GM12878 (cell line): ENCODE data around the gene GLG1. TPM values are rescaled to one million over a fixed set of nuclear protein-coding genes. Genes with fewer than 3 reads are reported as not detected.
"Not testable (repeated sequence)": the region's sequence is repeated elsewhere in the genome, so short reads cannot be mapped to it uniquely, and the experiment has no call there.

Experiments
- ATAC-seq: fragments of 200-7000 bp; cut with Tn5 transposase; 3 replicates; pipeline ENCODE4 v1.9.1; 2020; ENCODE audit warnings: mild to moderate bottlenecking, moderate library complexity
- BruUV-seq: library from RNA; stranded (reverse); fragments of 400-500 nt; replicated peaks from 2 replicates; lab custom pipeline; 2021; lab: Mats Ljungman, UMichigan
- CTCF ChIA-PET: fragments of 300-600 bp; sonication (Branson Sonifier 250); formaldehyde crosslinking; extraction: SDS; loops from one replicate; lab custom pipeline; 2021; ENCODE audit warnings: inconsistent platforms; lab: Yijun Ruan, JAX
- POLR2A ChIA-PET: fragments of 350-600 bp; formaldehyde crosslinking; extraction: SDS; loops from one replicate; lab custom pipeline; 2021; ENCODE audit warnings: inconsistent platforms; lab: Charles Lee
- RAD21 ChIA-PET: fragments of 300-600 bp; sonication (Branson Sonifier 250); formaldehyde crosslinking; loops from one replicate; lab custom pipeline; 2023; ENCODE audit warnings: antibody characterized with exemption; ENCODE audit not compliant: unreplicated experiment; lab: Charles Lee
- SMC1A ChIA-PET: fragments of 300-600 bp; sonication (Branson Sonifier 250); formaldehyde crosslinking; loops from one replicate; lab custom pipeline; 2023; ENCODE audit not compliant: unreplicated experiment, uncharacterized antibody; lab: Charles Lee
- DNase-seq: peaks from one replicate; pipeline ENCODE4 v3.0.0-alpha.2; 2011; ENCODE audit warnings: low read depth, low spot score
- FAIRE-seq: peaks from 3 replicates; lab custom pipeline; 2011; peaks lifted over from hg19 to GRCh38; lab: Jason Lieb, UNC
- H2AFZ ChIP-seq: 2 replicates; pipeline ENCODE4 v1.6.0; 2011; ENCODE audit warnings: low read depth, low read length, control low read depth; ENCODE audit not compliant: control insufficient read depth
- H3K27ac ChIP-seq: 2 replicates; pipeline ENCODE4 v1.5.1; 2011; ENCODE audit warnings: control low read depth; ENCODE audit not compliant: control insufficient read depth, insufficient read depth
- H3K27me3 ChIP-seq, 2 experiments: replicated peaks in 1 of 2; 2 replicates each; pipeline versions ENCODE4 v1.6.0 to v1.6.1; 2011; ENCODE audit warnings: low read length in 1 of 2; ENCODE audit not compliant: control insufficient read depth in 2 of 2, insufficient read depth in 2 of 2
- H3K36me3 ChIP-seq, 2 experiments: 2 replicates each; pipeline ENCODE4 v1.5.1; 2011; ENCODE audit warnings: low read length in 1 of 2; ENCODE audit not compliant: control insufficient read depth in 2 of 2, insufficient read depth in 2 of 2
- H3K4me1 ChIP-seq: 2 replicates; pipeline ENCODE4 v1.6.1; 2011; ENCODE audit warnings: mild to moderate bottlenecking, low read length, moderate library complexity, mixed read lengths; ENCODE audit not compliant: control insufficient read depth, insufficient read depth
- H3K4me2 ChIP-seq: 2 replicates; pipeline ENCODE4 v1.6.0; 2011; ENCODE audit warnings: control low read depth; ENCODE audit not compliant: control insufficient read depth, insufficient read depth
- H3K4me3 ChIP-seq: fragments of 200-600 bp; sonication (generic); 2 replicates; pipeline ENCODE4 v1.5.1; 2016
- H3K79me2 ChIP-seq: 2 replicates; pipeline ENCODE4 v1.6.0; 2011; ENCODE audit warnings: low read length; ENCODE audit not compliant: control insufficient read depth, insufficient read depth
- H3K9ac ChIP-seq: 2 replicates; pipeline ENCODE4 v1.8.0; 2011; ENCODE audit warnings: low read length, control low read depth, mixed read lengths; ENCODE audit not compliant: control insufficient read depth, insufficient read depth
- H3K9me3 ChIP-seq: replicated peaks from 3 replicates; pipeline ENCODE4 v1.5.1; 2011; ENCODE audit warnings: mild to moderate bottlenecking, low read length; ENCODE audit not compliant: control insufficient read depth, insufficient read depth
- H4K20me1 ChIP-seq: 2 replicates; pipeline ENCODE4 v1.6.0; 2011; ENCODE audit not compliant: control insufficient read depth, insufficient read depth
- WGBS: methylation state at CpG from one replicate; pipeline ENCODE4 v1.1.6; 2016; ENCODE audit warnings: low lambda C conversion rate; ENCODE audit not compliant: insufficient replicate concordance, insufficient coverage; ENCODE audit errors: missing lambda C conversion rate; 5-methylcytosine and 5-hydroxymethylcytosine counted together
- in situ Hi-C: fragments of 300-500 bp; cut with MboI; formaldehyde crosslinking; loops from 9 replicates; pipeline ENCODE4 v1.14.3; 2018; ENCODE audit warnings: mixed read lengths
- intact Hi-C: fragments of 100-400 bp; cut with micrococcal nuclease; formaldehyde crosslinking; loops from one replicate; pipeline ENCODE4 v1.14.2; 2022; ENCODE audit not compliant: unreplicated experiment
- polyA plus RNA-seq, 11 experiments: library from polyadenylated mRNA; depleted of rRNA in 4 of 11; unstranded in 6 of 11; stranded (reverse) in 5 of 11; fragments of >200 nt; fragmentation: Nextera tagmentation in 4 of 11; fragmentation: Illumina TruSeq in 1 of 11; extraction: Ambion mirVana in 4 of 11; extraction: Trizol in 1 of 11; gene quantifications; 1 replicate in 1 of 11; 2 replicates in 10 of 11; pipeline versions ENCODE4 v1.2.1 to v1.2.3, GENCODE V29; 2011 to 2016; ENCODE audit warnings: inconsistent platforms in 2 of 11, missing spikeins in 2 of 11, low read depth in 1 of 11
- total RNA-seq, 4 experiments: library from RNA; depleted of rRNA in 3 of 4; stranded (reverse); fragments of >200 nt in 3 of 4; fragmentation: Illumina TruSeq in 1 of 4; extraction: Trizol in 1 of 4; gene quantifications; 2 replicates each; pipeline versions ENCODE4 v1.2.1 to v1.2.3, GENCODE V29; 2013 to 2021

GLG1 gene
- total and polyA plus RNA-seq, 10 of the 15 experiments (the other 5 are each of a cell fraction or from before 2014, with no cell fraction given): 7.6 to 49.4 (median 28.2) TPM

DNA sequence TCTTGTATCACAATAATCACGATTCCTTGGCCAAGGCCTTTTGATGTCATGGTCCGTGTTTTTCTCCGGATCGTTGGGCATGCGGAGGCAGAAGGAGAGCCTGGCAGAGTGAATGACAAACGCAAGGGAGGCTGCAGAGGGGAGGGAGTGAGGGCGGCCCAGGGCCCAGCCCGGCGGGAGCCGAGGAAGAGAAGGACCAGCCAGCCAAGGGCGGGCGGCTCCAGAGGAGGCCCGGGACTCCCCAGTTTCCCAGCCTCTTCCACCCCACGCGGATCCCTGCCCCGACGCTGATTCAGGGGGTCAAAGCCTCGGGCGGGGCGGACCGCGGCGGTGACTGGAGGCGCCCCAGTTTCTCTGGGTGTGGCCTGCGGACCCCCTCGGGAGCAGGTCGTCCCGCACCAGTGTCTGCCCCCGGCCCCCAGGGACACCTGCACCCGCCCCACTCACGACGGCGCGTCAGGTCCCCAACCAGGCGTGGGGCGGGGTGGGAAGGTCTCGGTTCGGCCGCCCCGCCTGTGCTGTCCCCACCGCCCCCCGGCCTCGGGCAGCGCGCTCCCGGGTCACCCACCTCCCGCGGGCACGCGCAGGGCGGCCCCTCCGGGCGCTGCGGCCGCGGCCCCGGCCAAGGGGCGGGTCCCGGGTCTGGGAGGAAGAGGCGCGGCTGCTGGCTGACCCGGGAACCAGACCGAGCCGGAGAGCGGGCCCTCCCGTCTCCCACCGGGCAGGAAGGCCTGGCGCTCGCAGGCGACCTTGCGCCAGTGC, 200.1 kb downstream of the GLG1 start:
- H3K36me3 ChIP-seq, RAD21 ChIA-PET, H3K27ac ChIP-seq, FAIRE-seq, SMC1A ChIA-PET, H3K27me3 ChIP-seq, H3K9me3 ChIP-seq, H4K20me1 ChIP-seq, BruUV-seq, in situ Hi-C loops, H3K4me1 ChIP-seq, CTCF ChIA-PET, POLR2A ChIA-PET, H2AFZ ChIP-seq, H3K9ac ChIP-seq, H3K4me2 ChIP-seq, DNase-seq, H3K79me2 ChIP-seq, intact Hi-C loops, H3K4me3 ChIP-seq: not testable (repeated sequence)
- ATAC-seq: peak; percentile 66
- 7% methylated on average over 9 of the region's 71 CpGs for WGBS

DNA sequence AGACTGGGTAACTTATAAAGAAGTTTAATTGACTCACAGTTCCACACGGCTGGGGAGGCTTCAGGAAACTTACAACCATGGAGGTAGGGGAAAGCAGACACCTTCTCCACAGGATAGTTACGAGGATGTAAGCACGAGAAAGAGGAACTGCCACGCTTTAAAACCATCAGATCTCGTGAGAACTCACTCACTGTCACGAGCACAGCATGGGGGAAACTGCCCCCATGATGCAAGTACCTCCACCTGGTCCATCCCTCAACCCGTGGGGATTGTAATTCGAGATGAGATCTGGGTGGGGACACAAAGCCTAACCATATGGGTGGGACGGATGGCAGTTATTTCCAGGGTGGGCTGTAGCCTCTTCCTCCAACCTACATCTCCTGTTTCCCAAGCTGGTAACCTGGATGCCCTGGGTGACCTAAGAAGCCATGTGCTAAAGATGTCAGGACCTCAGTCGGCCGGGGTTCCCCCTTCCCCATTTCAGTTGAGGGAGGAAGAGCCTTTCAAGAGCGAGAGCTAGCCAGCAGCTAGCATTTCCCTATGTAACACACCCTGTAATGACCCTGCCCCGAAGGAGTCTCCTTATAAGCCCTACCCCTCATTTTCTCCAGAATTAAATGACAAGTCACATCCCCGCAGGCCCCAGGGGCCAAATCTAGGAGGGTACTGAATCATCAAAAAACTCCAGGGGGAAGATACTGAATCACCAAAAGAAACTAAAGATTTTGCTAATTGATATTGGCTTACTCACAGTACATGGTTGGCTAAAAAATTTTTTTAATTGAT, 202.6 kb downstream of the GLG1 start:
- H3K27me3 ChIP-seq, ATAC-seq, DNase-seq, in situ Hi-C loops, FAIRE-seq, CTCF ChIA-PET, POLR2A ChIA-PET, SMC1A ChIA-PET, BruUV-seq, RAD21 ChIA-PET, H3K4me1 ChIP-seq, H3K9me3 ChIP-seq, H3K27ac ChIP-seq, H2AFZ ChIP-seq, intact Hi-C loops, H3K36me3 ChIP-seq, H3K79me2 ChIP-seq, H3K4me3 ChIP-seq, H4K20me1 ChIP-seq, H3K9ac ChIP-seq, H3K4me2 ChIP-seq: not testable (repeated sequence)
- 10% methylated on average over 6 of the region's 14 CpGs for WGBS

DNA sequence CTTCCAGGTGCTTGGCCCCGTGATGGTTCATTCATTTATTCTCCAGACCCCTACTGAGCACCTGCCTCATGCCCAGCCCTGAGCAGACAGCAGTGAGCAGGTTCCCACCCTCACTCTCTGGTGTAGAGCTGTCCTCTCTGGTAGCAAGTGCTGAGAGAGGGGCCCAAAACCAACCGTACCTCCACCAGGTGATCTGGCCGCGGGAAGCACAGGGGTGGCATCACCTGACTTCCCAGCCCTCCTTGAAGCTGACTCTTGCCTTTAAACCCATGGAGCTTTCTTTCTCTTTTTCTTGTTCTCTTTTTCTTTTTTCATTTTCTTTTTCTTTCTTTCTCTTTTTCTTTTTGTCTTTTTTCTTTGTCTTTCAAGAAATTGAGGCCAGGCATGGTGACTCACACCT, 206.7 kb downstream of the GLG1 start:
- intact Hi-C loops, POLR2A ChIA-PET: not testable (repeated sequence)

More for the DNA sequence above, 206.7 kb downstream of the GLG1 start:
- H3K79me2 ChIP-seq, H3K4me2 ChIP-seq, DNase-seq, H2AFZ ChIP-seq, CTCF ChIA-PET, ATAC-seq, H4K20me1 ChIP-seq, H3K27ac ChIP-seq, in situ Hi-C loops, H3K9ac ChIP-seq, H3K4me3 ChIP-seq, H3K27me3 ChIP-seq, H3K9me3 ChIP-seq, FAIRE-seq, RAD21 ChIA-PET, H3K36me3 ChIP-seq, BruUV-seq, SMC1A ChIA-PET, H3K4me1 ChIP-seq: not testable (repeated sequence)
- 62% methylated on average over 3 of the region's 4 CpGs for WGBS
